Spleen (tissue), 11 donors: Measurements from ENCODE around the gene AMOTL1. TPM values are rescaled to one million over a fixed set of nuclear protein-coding genes. Genes with fewer than 3 reads are reported as not detected.

ENCODE experiments used
- DNase-seq: peaks from one replicate; pipeline ENCODE4 v3.0.0-alpha.2; 2020
- H3K27ac ChIP-seq, 8 donors: fragments of 200-600 bp; sonication (generic) in 7 of 8; 1 replicate in 4 of 8; 2 replicates in 4 of 8; pipeline versions ENCODE4 v1.5.0 to v1.8.0; 2016 to 2021; ENCODE audit warnings: inconsistent platforms in 4 of 8, mild to moderate bottlenecking in 4 of 8, moderate library complexity in 1 of 8
- H3K27me3 ChIP-seq, 7 donors: fragments of 200-600 bp; sonication (generic) in 6 of 7; replicated peaks in 1 of 7; 1 replicate in 4 of 7; 2 replicates in 3 of 7; pipeline versions ENCODE4 v1.5.0 to v1.8.0; 2016 to 2021; ENCODE audit warnings: inconsistent platforms in 3 of 7, mild to moderate bottlenecking in 1 of 7
- H3K36me3 ChIP-seq, 6 donors: fragments of 200-600 bp; sonication (generic) in 5 of 6; 1 replicate in 4 of 6; 2 replicates in 2 of 6; pipeline versions ENCODE4 v1.5.0 to v1.8.0; 2016 to 2021; ENCODE audit warnings: inconsistent platforms in 2 of 6
- H3K4me1 ChIP-seq, 6 donors: fragments of 200-600 bp; sonication (generic) in 5 of 6; 1 replicate in 3 of 6; 2 replicates in 3 of 6; pipeline versions ENCODE4 v1.5.0 to v1.8.0; 2016 to 2021; ENCODE audit warnings: inconsistent platforms in 3 of 6
- H3K4me3 ChIP-seq, 8 donors: fragments of 200-600 bp; sonication (generic) in 7 of 8; 1 replicate in 4 of 8; 2 replicates in 4 of 8; pipeline versions ENCODE4 v1.5.0 to v1.8.0; 2016 to 2021; ENCODE audit warnings: inconsistent platforms in 4 of 8, mild to moderate bottlenecking in 4 of 8, moderate library complexity in 2 of 8
- H3K9me3 ChIP-seq, 8 donors: fragments of 200-600 bp; sonication (generic) in 7 of 8; 1 replicate in 4 of 8; 2 replicates in 4 of 8; pipeline versions ENCODE4 v1.5.0 to v1.8.0; 2016 to 2021; ENCODE audit warnings: inconsistent platforms in 4 of 8
- CTCF ChIP-seq, 11 experiments: fragments of 200-600 bp in 7 of 11; fragments of 450-650 bp in 4 of 11; sonication (generic) in 4 of 11; IDR thresholded peaks in 8 of 11; conservative IDR thresholded peaks in 3 of 11; 1 replicate in 7 of 11; 2 replicates in 4 of 11; pipeline versions ENCODE4 v1.4.0 to v1.8.0; 2016 to 2021; ENCODE audit warnings: antibody characterized with exemption in 11 of 11, inconsistent platforms in 4 of 11, mild to moderate bottlenecking in 1 of 11
- POLR2A ChIP-seq, 3 donors: fragments of 450-650 bp; IDR thresholded peaks; one replicate each; pipeline ENCODE4 v1.5.1; 2017; ENCODE audit warnings: antibody characterized with exemption in 3 of 3, mild to moderate bottlenecking in 1 of 3
- POLR2AphosphoS5 ChIP-seq, 3 donors: sonication (generic); formaldehyde crosslinking; IDR thresholded peaks; one replicate each; pipeline ENCODE4 v1.5.1; 2017; ENCODE audit warnings: antibody characterized with exemption in 3 of 3
- WGBS, 5 donors: extraction: QIAGEN DNeasy Blood & Tissue Kit in 3 of 5; methylation state at CpG; one replicate each; pipeline versions ENCODE4 v1.1.5 to v1.1.7; 2013 to 2018; 5-methylcytosine and 5-hydroxymethylcytosine counted together
- intact Hi-C: fragments of 100-400 bp; cut with DNase I; formaldehyde crosslinking; loops from one replicate; pipeline ENCODE4 v1.15.0; 2023; ENCODE audit warnings: low total_unique reads
- polyA plus RNA-seq, 3 donors: library from polyadenylated mRNA; stranded (reverse); fragments of 200-250 nt; gene quantifications; one replicate each; pipeline ENCODE4 v1.2.1, GENCODE V29; 2013
- total RNA-seq, 7 donors: library from RNA; depleted of rRNA in 3 of 7; stranded (reverse); fragments of >200 nt in 3 of 7; fragmentation: NEBNext Ultra II Directional in 4 of 7; extraction: Animal tissue kit (Norgen Biotek cat#: 25700) in 4 of 7; gene quantifications; one replicate each; pipeline versions ENCODE4 v1.1.0 to v1.2.1, GENCODE V29; 2016 to 2021
- donor health status: healthy with polysubstance abuse.
- donor health status: DM: no; HTN: no; CAD: no; lungs with moderate emphysema.
- donor health status: DM: no; HTN: no; CAD: no.
- donor health status: Bipolar disorder and iron deficiency.
- donor health status: healthy.
- donor health status: DM: no; HTN: no; CAD: no.
- donor health status: DM: yes; HTN: yes; CAD: no.

Gene AMOTL1
- total and polyA plus RNA-seq, 10 donors, result 1.4 to 43.9 (median 29.7) TPM

GRCh38 chr11:94734563-94735275 lies 33.4 kb upstream of the AMOTL1 start:
- 65 to 81% (median 74%) methylated on average over 4 of the region's 4 CpGs for WGBS, 5 donors

GRCh38 chr11:94735907-94736306 lies 32.2 kb upstream of the AMOTL1 start:
- peaks cover 0 to 31% (median 9%) of the 10 kb centered on the region in 7 donors for H3K27me3 ChIP-seq
- no peaks in the 10 kb centered on the region for H3K9me3 ChIP-seq
- WGBS, 5 donors, result 59 to 67% (median 65%) methylated on average over 4 of the region's 4 CpGs
- H3K4me3 ChIP-seq, result no peak overlapping the region
- no peak overlapping the region for H3K27ac ChIP-seq
- no peak for DNase-seq
- H3K4me1 ChIP-seq, result peaks cover 5 to 44% (median 31%) of the 10 kb centered on the region in 6 donors
- TF ChIP-seq POLR2AphosphoS5 (IDR thresholded peaks at IDR 0.05) (no peak), CTCF (IDR thresholded peaks at IDR 0.05 in 8 of 11, conservative IDR thresholded peaks at IDR 0.05 in 3 of 11) (no peak), POLR2A (IDR thresholded peaks at IDR 0.05) (no peak)
- H3K36me3 ChIP-seq, result no peaks in the 10 kb centered on the region
- intact Hi-C loops, result no loop called here

More at GRCh38 chr11:94734563-94735275, 33.4 kb upstream of the AMOTL1 start:
- Histone ChIP-seq H3K36me3 (no peaks in the 10 kb centered on the region), H3K27me3 (peaks cover 0 to 19% (median 2%) of the 10 kb centered on the region in 7 donors), H3K27ac (peak overlapping the region in 6 of 8 donors; percentile 55 to 90 (median 80)), H3K4me1 (peaks cover 0 to 34% (median 21%) of the 10 kb centered on the region in 6 donors), H3K9me3 (no peaks in the 10 kb centered on the region), H3K4me3 (no peak overlapping the region)
- DNase-seq, result no peak
- TF ChIP-seq POLR2AphosphoS5 (IDR thresholded peaks at IDR 0.05) (no peak), CTCF (IDR thresholded peaks at IDR 0.05 in 8 of 11, conservative IDR thresholded peaks at IDR 0.05 in 3 of 11) (no peak), POLR2A (IDR thresholded peaks at IDR 0.05) (no peak)
- intact Hi-C loops, result no loop called here

- no peak overlapping the region for H3K4me3 ChIP-seq
- H3K4me1 ChIP-seq, result peaks cover 6 to 48% (median 32%) of the 10 kb centered on the region in 6 donors
- no peak overlapping the region for H3K27ac ChIP-seq
- no peaks in the 10 kb centered on the region for H3K9me3 ChIP-seq
- TF ChIP-seq CTCF (IDR thresholded peaks at IDR 0.05 in 8 of 11, conservative IDR thresholded peaks at IDR 0.05 in 3 of 11) (no peak), POLR2AphosphoS5 (IDR thresholded peaks at IDR 0.05) (no peak), POLR2A (IDR thresholded peaks at IDR 0.05) (no peak)
- intact Hi-C loops, result no loop called here
- H3K27me3 ChIP-seq, result peaks cover 0 to 43% (median 9%) of the 10 kb centered on the region in 7 donors
- no peaks in the 10 kb centered on the region for H3K36me3 ChIP-seq
- no peak for DNase-seq
- WGBS, 5 donors, result 82 to 91% (median 90%) methylated on average over 2 of the region's 2 CpGs
Observed at GRCh38 chr11:94737171-94737611, 31.0 kb upstream of the AMOTL1 start.

GRCh38 chr11:94738746-94739145 lies 29.4 kb upstream of the AMOTL1 start:
- no peaks in the 10 kb centered on the region for H3K9me3 ChIP-seq
- no peak overlapping the region for H3K27ac ChIP-seq
- no peak overlapping the region for H3K4me3 ChIP-seq
- no peak for DNase-seq
- 90 to 98% (median 93%) methylated on average over 1 of the region's 1 CpG for WGBS, 5 donors
- H3K36me3 ChIP-seq, result no peaks in the 10 kb centered on the region
- peaks cover 3 to 33% (median 27%) of the 10 kb centered on the region in 6 donors for H3K4me1 ChIP-seq
- TF ChIP-seq CTCF (IDR thresholded peaks at IDR 0.05 in 8 of 11, conservative IDR thresholded peaks at IDR 0.05 in 3 of 11) (no peak), POLR2A (IDR thresholded peaks at IDR 0.05) (no peak), POLR2AphosphoS5 (IDR thresholded peaks at IDR 0.05) (no peak)
- peaks cover 0 to 43% (median 9%) of the 10 kb centered on the region in 7 donors for H3K27me3 ChIP-seq
- intact Hi-C loops, result no loop called here
